Gastrocnemius medialis (tissue), 4 donors: ENCODE data around the gene USP53. TPM values are rescaled to one million over a fixed set of nuclear protein-coding genes. Genes with fewer than 3 reads are reported as not detected.

Experiments
- ATAC-seq, 2 donors: fragments of 150-250 bp; one replicate each; pipeline ENCODE4 v1.9.1; 2016
- DNase-seq, 2 donors: peaks; one replicate each; pipeline ENCODE4 v3.0.0-alpha.2; 2019
- H3K27ac ChIP-seq, 4 donors: fragments of 200-600 bp; sonication (generic); 1 replicate in 1 of 4; 2 replicates in 3 of 4; pipeline ENCODE4 v1.5.1; 2016 to 2018; ENCODE audit warnings: mild to moderate bottlenecking in 2 of 4, moderate library complexity in 1 of 4
- H3K27me3 ChIP-seq, 3 donors: fragments of 200-600 bp; sonication (generic) in 2 of 3; 1 replicate in 1 of 3; 2 replicates in 2 of 3; pipeline versions ENCODE4 v1.5.1 to v1.6.0; 2016 to 2019; ENCODE audit warnings: mild to moderate bottlenecking in 1 of 3, moderate library complexity in 1 of 3
- H3K36me3 ChIP-seq, 2 donors: fragments of 200-600 bp; sonication (generic) in 1 of 2; one replicate each; pipeline ENCODE4 v1.5.1; 2017 to 2018
- H3K4me1 ChIP-seq, 2 donors: fragments of 200-600 bp; sonication (generic) in 1 of 2; one replicate each; pipeline ENCODE4 v1.5.1; 2016 to 2017; ENCODE audit warnings: mild to moderate bottlenecking in 2 of 2
- H3K4me3 ChIP-seq, 4 donors: fragments of 200-600 bp; sonication (generic) in 3 of 4; 1 replicate in 1 of 4; 2 replicates in 3 of 4; pipeline ENCODE4 v1.5.1; 2016 to 2019; ENCODE audit warnings: mild to moderate bottlenecking in 2 of 4
- H3K9me3 ChIP-seq, 3 donors: fragments of 200-600 bp; sonication (generic) in 2 of 3; 1 replicate in 1 of 3; 2 replicates in 2 of 3; pipeline ENCODE4 v1.5.1; 2016 to 2019
- POLR2A ChIP-seq, 2 donors: fragments of 450-650 bp; IDR thresholded peaks; one replicate each; pipeline ENCODE4 v1.6.1; 2017; ENCODE audit warnings: antibody characterized with exemption in 2 of 2, mild to moderate bottlenecking in 2 of 2, moderate library complexity in 2 of 2
- in situ Hi-C, 4 donors: fragments of 200-750 bp; cut with MboI; loops; one replicate each; pipeline versions ENCODE4 v1.15.0 to v1.8.0; 2017; ENCODE audit warnings: low sequenced_read_pairs in 4 of 4
- intact Hi-C: fragments of 100-400 bp; cut with DNase I; formaldehyde crosslinking; loops from one replicate; pipeline ENCODE4 v1.15.1; 2023; ENCODE audit warnings: low total_unique reads
- total RNA-seq, 4 donors: library from RNA; depleted of rRNA; stranded (reverse); fragments of >200 nt; gene quantifications; one replicate each; pipeline versions ENCODE4 v1.1.0 to v1.2.3, GENCODE V29; 2016
- TF ChIP-seq, protein P1 (sequence below), 5 experiments: fragments of 450-650 bp in 3 of 5; fragments of 200-600 bp in 2 of 5; sonication (generic) in 2 of 5; IDR thresholded peaks in 4 of 5; conservative IDR thresholded peaks in 1 of 5; 1 replicate in 4 of 5; 2 replicates in 1 of 5; pipeline ENCODE4 v1.5.1; 2016 to 2019; ENCODE audit warnings: antibody characterized with exemption in 5 of 5, mild to moderate bottlenecking in 3 of 5, moderate library complexity in 3 of 5

USP53 gene
- total RNA-seq, 4 donors from 2014 or later = 56.9 to 190 (median 98.5) TPM

DNA sequence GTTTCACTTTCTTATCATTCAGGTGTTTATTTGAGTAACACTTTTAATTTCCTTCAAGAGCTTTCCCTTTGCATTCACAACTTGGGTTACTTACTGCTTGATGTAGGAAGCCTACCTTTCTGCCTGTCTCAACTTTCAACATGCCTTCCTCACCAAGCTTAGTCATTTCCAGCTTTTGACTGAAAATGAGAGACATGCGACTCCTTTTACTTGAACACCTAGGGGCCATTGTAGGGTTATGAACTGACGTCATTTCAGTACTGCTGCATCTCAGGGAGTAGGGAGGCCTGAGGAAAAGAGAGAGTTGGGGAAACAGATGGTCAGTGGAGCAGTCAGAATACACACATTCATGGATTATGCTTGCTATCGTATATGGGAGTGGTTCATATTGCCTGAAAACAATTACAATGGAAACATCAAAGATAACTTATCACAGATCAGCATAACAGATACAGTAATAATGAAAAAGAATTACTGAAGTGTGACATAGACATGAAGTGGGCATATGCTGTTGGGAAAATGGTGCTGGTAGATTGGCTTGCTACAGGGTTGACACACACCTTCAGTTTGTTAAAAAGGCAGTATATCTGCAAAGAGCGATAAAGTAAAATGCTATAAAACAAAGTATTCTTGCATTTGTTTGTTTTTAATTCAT lies 25.7 kb downstream of the USP53 start:
- no peak for DNase-seq
- H3K4me1 ChIP-seq = peaks cover 58 to 59% of the 10 kb centered on the region in 2 donors
- peak overlapping the region; percentile 2 to 65 (median 26) for H3K27ac ChIP-seq
- ATAC-seq = no peak
- in situ Hi-C loops (no loop called here), intact Hi-C loops (no loop called here)
- no peaks in the 10 kb centered on the region for H3K9me3 ChIP-seq
- H3K36me3 ChIP-seq = peaks cover 4 to 46% of the 10 kb centered on the region in 2 donors
- no peaks in the 10 kb centered on the region for H3K27me3 ChIP-seq
- TF ChIP-seq, protein P1, sequence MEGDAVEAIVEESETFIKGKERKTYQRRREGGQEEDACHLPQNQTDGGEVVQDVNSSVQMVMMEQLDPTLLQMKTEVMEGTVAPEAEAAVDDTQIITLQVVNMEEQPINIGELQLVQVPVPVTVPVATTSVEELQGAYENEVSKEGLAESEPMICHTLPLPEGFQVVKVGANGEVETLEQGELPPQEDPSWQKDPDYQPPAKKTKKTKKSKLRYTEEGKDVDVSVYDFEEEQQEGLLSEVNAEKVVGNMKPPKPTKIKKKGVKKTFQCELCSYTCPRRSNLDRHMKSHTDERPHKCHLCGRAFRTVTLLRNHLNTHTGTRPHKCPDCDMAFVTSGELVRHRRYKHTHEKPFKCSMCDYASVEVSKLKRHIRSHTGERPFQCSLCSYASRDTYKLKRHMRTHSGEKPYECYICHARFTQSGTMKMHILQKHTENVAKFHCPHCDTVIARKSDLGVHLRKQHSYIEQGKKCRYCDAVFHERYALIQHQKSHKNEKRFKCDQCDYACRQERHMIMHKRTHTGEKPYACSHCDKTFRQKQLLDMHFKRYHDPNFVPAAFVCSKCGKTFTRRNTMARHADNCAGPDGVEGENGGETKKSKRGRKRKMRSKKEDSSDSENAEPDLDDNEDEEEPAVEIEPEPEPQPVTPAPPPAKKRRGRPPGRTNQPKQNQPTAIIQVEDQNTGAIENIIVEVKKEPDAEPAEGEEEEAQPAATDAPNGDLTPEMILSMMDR (IDR thresholded peaks at IDR 0.05 in 4 of 5, conservative IDR thresholded peaks at IDR 0.05 in 1 of 5) = no peak
- no peak for TF ChIP-seq POLR2A (IDR thresholded peaks at IDR 0.05)
- H3K4me3 ChIP-seq = no peak overlapping the region

DNA sequence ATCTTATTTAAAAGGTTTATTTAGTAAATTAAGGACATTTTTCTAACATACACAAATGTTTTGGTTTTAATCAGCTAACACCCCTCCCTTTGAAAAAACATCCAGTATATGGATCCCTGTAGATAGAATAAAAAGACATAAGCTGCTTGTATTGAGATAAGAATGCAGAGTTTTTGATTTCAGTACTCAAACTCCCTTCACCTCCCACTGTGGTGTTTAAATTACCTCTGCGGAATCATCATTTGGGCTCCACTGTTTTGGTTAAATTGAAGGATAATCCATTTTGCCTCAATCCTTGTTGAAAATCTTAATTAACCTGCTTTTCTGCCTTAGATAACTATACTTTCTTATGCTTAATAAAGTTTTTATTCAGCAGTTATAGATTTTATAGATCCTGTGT lies 27.6 kb downstream of the USP53 start:
- intact Hi-C loops = no loop called here
- H3K36me3 ChIP-seq = peaks cover 4 to 45% of the 10 kb centered on the region in 2 donors
- DNase-seq (no peak), ATAC-seq (no peak)
- in situ Hi-C loops = no loop called here
- no peak overlapping the region for H3K4me3 ChIP-seq
- H3K9me3 ChIP-seq = no peaks in the 10 kb centered on the region
- peaks cover 61 to 67% of the 10 kb centered on the region in 2 donors for H3K4me1 ChIP-seq
- H3K27ac ChIP-seq = peak overlapping the region; percentile 36 to 72 (median 56)
- no peak for TF ChIP-seq POLR2A (IDR thresholded peaks at IDR 0.05)
- TF ChIP-seq, protein P1 (IDR thresholded peaks at IDR 0.05 in 4 of 5, conservative IDR thresholded peaks at IDR 0.05 in 1 of 5) = no peak
- H3K27me3 ChIP-seq = no peaks in the 10 kb centered on the region

DNA sequence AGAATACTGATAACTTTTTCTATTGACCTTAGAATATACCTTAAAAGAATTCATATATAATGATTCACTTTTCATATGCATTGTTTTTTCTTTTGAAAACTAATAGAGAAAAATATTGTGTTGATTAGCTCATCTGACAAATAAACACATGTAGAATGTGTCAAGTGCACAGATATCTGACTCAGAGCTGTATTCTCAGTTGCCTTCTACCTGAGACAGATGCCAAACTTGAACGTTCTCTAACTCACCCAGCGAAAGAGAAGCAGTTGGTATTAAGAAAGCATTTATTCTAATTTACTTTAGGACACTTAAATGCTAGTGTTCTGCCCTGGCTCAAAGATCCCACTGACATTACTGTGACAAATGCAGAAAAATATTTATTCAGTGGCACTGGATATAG lies 28.1 kb downstream of the USP53 start:
- peak overlapping the region; percentile 36 to 72 (median 56) for H3K27ac ChIP-seq
- TF ChIP-seq, protein P1 (IDR thresholded peaks at IDR 0.05 in 4 of 5, conservative IDR thresholded peaks at IDR 0.05 in 1 of 5) = no peak
- TF ChIP-seq POLR2A (IDR thresholded peaks at IDR 0.05) = no peak
- H3K36me3 ChIP-seq = peaks cover 4 to 43% of the 10 kb centered on the region in 2 donors

DNA sequence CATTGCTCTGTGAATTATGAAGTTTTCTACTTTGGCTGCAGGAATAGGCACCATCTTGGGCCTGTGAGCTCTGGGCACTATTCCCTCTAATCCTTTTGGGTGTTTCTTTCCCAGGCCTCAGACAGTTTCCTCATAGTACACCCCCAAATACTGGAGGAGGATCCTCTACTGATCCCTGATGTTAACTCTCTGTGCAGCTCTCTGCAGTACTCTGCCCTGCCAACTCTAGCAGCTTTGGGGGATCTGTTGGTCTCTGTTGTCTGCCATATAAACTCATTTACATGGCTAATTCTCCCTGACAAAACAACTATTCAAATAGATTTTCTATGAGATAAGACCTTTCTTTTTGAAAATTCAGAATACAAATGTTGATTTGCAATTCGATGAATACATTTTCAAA lies 29.9 kb downstream of the USP53 start:
- no peaks in the 10 kb centered on the region for H3K9me3 ChIP-seq
- no peak overlapping the region for H3K4me3 ChIP-seq
- no peak for TF ChIP-seq POLR2A (IDR thresholded peaks at IDR 0.05)
- TF ChIP-seq, protein P1 (IDR thresholded peaks at IDR 0.05 in 4 of 5, conservative IDR thresholded peaks at IDR 0.05 in 1 of 5) = no peak
- ATAC-seq (no peak), DNase-seq (no peak)
- intact Hi-C loops = no loop called here
- in situ Hi-C loops = no loop called here
- H3K27me3 ChIP-seq = no peaks in the 10 kb centered on the region
- peak overlapping the region; percentile 33 to 72 (median 68) for H3K27ac ChIP-seq
- peaks cover 4 to 45% of the 10 kb centered on the region in 2 donors for H3K36me3 ChIP-seq
- H3K4me1 ChIP-seq = peaks cover 69% of the 10 kb centered on the region in 2 donors

More for the DNA sequence above, 28.1 kb downstream of the USP53 start:
- H3K4me3 ChIP-seq = no peak overlapping the region
- no peaks in the 10 kb centered on the region for H3K9me3 ChIP-seq
- DNase-seq (no peak), ATAC-seq (peak; percentile 54 to 67)
- H3K4me1 ChIP-seq = peaks cover 66 to 70% of the 10 kb centered on the region in 2 donors
- in situ Hi-C loops = no loop called here
- intact Hi-C loops = no loop called here
- H3K27me3 ChIP-seq = no peaks in the 10 kb centered on the region
